OCI-LY7 (cell line): ENCODE results near the gene LPIN1. TPM values are rescaled to one million over a fixed set of nuclear protein-coding genes. Genes with fewer than 3 reads are reported as not detected.

Experiments used
- BruUV-seq: library from RNA; stranded (reverse); fragments of 400-500 nt; replicated peaks from 2 replicates; lab custom pipeline; 2021; lab: Mats Ljungman, UMichigan
- CTCF ChIA-PET: fragments of 300-600 bp; sonication (Branson Sonifier 250); formaldehyde crosslinking; loops from one replicate; lab custom pipeline; 2022; ENCODE audit warnings: antibody characterized with exemption; ENCODE audit not compliant: unreplicated experiment; lab: Charles Lee
- POLR2A ChIA-PET: fragments of 300-600 bp; sonication (Branson Sonifier 250); formaldehyde crosslinking; loops from one replicate; lab custom pipeline; 2022; ENCODE audit warnings: antibody characterized with exemption; lab: Charles Lee
- DNase-seq: peaks from one replicate; pipeline ENCODE4 v3.0.0-alpha.2; 2015; ENCODE audit warnings: low spot score
- H2AFZ ChIP-seq: fragments of 200-600 bp; sonication (generic), shearing (Covaris generic); 2 replicates; pipeline ENCODE4 v1.6.1; 2014; ENCODE audit warnings: mild to moderate bottlenecking, antibody characterized with exemption, low read length, moderate library complexity
- H3K27ac ChIP-seq: fragments of 200-600 bp; sonication (generic); 2 replicates; pipeline ENCODE4 v1.5.1; 2014; ENCODE audit warnings: mixed run types, low read depth, mild to moderate bottlenecking, moderate library complexity, low read length, inconsistent platforms; ENCODE audit not compliant: poor library complexity, severe bottlenecking
- H3K36me3 ChIP-seq: fragments of 200-600 bp; sonication (generic); 2 replicates; pipeline ENCODE4 v1.6.1; 2014; ENCODE audit warnings: mild to moderate bottlenecking, antibody characterized with exemption, low read length, moderate library complexity, mixed read lengths; ENCODE audit not compliant: insufficient read depth
- H3K4me1 ChIP-seq: fragments of 200-600 bp; sonication (generic); 2 replicates; pipeline ENCODE4 v1.5.1; 2014; ENCODE audit warnings: mild to moderate bottlenecking, low read length; ENCODE audit not compliant: insufficient read depth, poor library complexity, severe bottlenecking
- H3K4me2 ChIP-seq: fragments of 200-600 bp; sonication (generic); 2 replicates; pipeline ENCODE4 v1.6.1; 2014; ENCODE audit warnings: mild to moderate bottlenecking, low read length
- H3K4me3 ChIP-seq: fragments of 200-600 bp; sonication (generic); 2 replicates; pipeline ENCODE4 v1.5.1; 2014; ENCODE audit warnings: mild to moderate bottlenecking, low read depth, low read length; ENCODE audit not compliant: poor library complexity, severe bottlenecking
- H3K79me2 ChIP-seq: fragments of 200-600 bp; sonication (generic); 2 replicates; pipeline ENCODE4 v1.6.1; 2016; ENCODE audit warnings: low read depth, mild to moderate bottlenecking, low read length, moderate library complexity, mixed read lengths; ENCODE audit not compliant: insufficient read depth
- H3K9me2 ChIP-seq: fragments of 200-600 bp; sonication (generic); 2 replicates; pipeline ENCODE4 v1.6.1; 2016; ENCODE audit warnings: mild to moderate bottlenecking, low read length, mixed read lengths; ENCODE audit not compliant: insufficient read depth
- H3K9me3 ChIP-seq: fragments of 200-600 bp; sonication (generic); 2 replicates; pipeline ENCODE4 v1.6.1; 2014; ENCODE audit warnings: mild to moderate bottlenecking, mixed run types, low read length, mixed read lengths
- H4K20me1 ChIP-seq: fragments of 200-600 bp; sonication (generic); 2 replicates; pipeline ENCODE4 v1.6.1; 2014; ENCODE audit warnings: mild to moderate bottlenecking, antibody characterized with exemption, low read length, moderate library complexity, mixed read lengths; ENCODE audit not compliant: insufficient read depth
- EZH2phosphoT487 ChIP-seq: fragments of 200-600 bp; sonication (generic); IDR thresholded peaks from 2 replicates; pipeline ENCODE4 v1.6.1; 2018; ENCODE audit warnings: low read depth, borderline replicate concordance, mild to moderate bottlenecking, mixed run types, antibody characterized with exemption, low read length, moderate library complexity, mixed read lengths
- intact Hi-C: fragments of 100-400 bp; cut with micrococcal nuclease; formaldehyde crosslinking; loops from one replicate; pipeline ENCODE4 v1.10.0; 2022; ENCODE audit not compliant: unreplicated experiment
- total RNA-seq, 2 experiments: library from RNA; depleted of rRNA in 1 of 2; stranded (reverse); fragments of >200 nt in 1 of 2; shearing (Covaris generic) in 1 of 2; gene quantifications; 2 replicates each; pipeline ENCODE4 v1.2.3, GENCODE V29; 2014 to 2022
- TF ChIP-seq, protein P1 (sequence below): fragments of 200-600 bp; sonication (generic); conservative IDR thresholded peaks from 2 replicates; pipeline ENCODE4 v1.5.1; 2014; ENCODE audit warnings: mild to moderate bottlenecking, antibody characterized with exemption, low read length, moderate library complexity, mixed read lengths

LPIN1 gene
- total RNA-seq, 2 experiments from 2014 or later: 56.9 to 70.2 TPM

DNA sequence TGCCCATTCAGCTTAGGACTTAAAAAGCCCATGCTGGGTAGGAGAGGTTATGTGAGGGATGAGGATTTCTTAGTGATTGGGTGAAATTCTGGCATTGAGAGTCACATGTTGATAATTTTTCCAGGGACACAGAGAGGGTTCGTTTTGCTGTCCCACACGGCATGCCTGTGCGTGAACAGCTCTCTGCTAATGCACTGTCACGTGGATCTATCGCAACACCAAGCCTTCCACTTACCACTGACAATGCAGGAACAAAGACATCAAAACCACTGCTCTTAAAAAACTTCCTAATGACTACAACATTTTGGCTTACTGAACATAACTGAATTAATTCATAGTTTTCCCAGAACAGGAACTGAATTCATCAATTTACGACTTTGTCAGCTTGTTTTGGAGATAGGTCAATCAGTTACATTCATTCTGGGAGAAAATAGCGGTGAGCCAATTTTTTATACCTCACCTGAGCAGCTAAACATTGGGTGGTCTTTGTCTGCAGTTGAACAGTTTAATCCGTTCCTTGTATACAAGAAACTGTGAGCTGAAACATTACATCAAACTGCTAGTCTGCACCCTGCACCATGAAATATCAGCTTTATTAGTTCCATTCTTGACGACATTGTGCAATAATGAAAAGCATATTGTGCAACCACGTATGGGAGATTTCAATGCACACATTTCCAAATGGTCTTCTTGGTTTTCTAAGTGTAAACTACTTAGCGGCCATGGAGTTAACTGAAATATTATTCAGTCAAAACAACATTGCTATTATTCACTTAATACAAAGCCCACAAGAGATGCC is 127.1 kb downstream of the LPIN1 start:
- H3K9me3 ChIP-seq: no peaks in the 10 kb centered on the region
- intact Hi-C loops: no loop called here
- H3K36me3 ChIP-seq: no peaks in the 10 kb centered on the region
- TF ChIP-seq EZH2phosphoT487: no peak
- TF ChIP-seq, protein P1, sequence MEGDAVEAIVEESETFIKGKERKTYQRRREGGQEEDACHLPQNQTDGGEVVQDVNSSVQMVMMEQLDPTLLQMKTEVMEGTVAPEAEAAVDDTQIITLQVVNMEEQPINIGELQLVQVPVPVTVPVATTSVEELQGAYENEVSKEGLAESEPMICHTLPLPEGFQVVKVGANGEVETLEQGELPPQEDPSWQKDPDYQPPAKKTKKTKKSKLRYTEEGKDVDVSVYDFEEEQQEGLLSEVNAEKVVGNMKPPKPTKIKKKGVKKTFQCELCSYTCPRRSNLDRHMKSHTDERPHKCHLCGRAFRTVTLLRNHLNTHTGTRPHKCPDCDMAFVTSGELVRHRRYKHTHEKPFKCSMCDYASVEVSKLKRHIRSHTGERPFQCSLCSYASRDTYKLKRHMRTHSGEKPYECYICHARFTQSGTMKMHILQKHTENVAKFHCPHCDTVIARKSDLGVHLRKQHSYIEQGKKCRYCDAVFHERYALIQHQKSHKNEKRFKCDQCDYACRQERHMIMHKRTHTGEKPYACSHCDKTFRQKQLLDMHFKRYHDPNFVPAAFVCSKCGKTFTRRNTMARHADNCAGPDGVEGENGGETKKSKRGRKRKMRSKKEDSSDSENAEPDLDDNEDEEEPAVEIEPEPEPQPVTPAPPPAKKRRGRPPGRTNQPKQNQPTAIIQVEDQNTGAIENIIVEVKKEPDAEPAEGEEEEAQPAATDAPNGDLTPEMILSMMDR: no peak
- no peak overlapping the region for H3K4me2 ChIP-seq
- no peaks in the 10 kb centered on the region for H3K79me2 ChIP-seq
- BruUV-seq: no TSS peak
- H3K4me1 ChIP-seq: no peaks in the 10 kb centered on the region
- no peaks in the 10 kb centered on the region for H3K9me2 ChIP-seq
- H2AFZ ChIP-seq: no peak overlapping the region
- ChIA-PET CTCF (interaction anchor here (1.5 kb wide), 1 partner anchor 153 kb away, joined by 3 read pairs; no protein-coding TSS in a partner anchor), POLR2A (interaction anchor here (1.0 to 2.0 kb wide), 2 partner anchors 8 to 11 kb away, joined by 4 to 5 read pairs; no protein-coding TSS in a partner anchor)
- no peak overlapping the region for H3K4me3 ChIP-seq
- H3K27ac ChIP-seq: no peak overlapping the region
- no peaks in the 10 kb centered on the region for H4K20me1 ChIP-seq
- no peak for DNase-seq

DNA sequence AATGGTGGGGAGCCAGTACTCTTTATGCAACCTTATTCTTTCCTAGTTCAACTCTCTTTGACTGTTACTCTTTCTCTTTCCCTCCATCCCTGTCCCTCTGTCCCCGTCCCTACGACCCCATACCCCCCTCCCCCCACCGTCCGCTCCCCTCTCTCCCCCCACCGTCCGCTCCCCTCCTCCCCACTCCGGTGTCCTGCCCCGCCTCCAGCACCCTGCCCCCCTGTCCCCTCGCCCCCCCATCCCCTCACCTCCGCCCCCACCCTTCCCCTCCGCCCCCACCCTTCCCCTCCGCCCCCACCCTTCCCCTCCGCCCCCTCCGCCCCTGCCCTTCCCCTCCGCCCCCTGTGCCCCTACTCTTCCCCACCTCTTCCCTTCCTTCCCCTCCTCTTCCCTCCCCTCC is 128.4 kb downstream of the LPIN1 start:
- no peaks in the 10 kb centered on the region for H4K20me1 ChIP-seq
- H3K4me3 ChIP-seq: no peak overlapping the region
- H2AFZ ChIP-seq: no peak overlapping the region
- ChIA-PET POLR2A (no interaction called here), CTCF (no interaction called here)
- no peak for DNase-seq
- H3K4me2 ChIP-seq: no peak overlapping the region
- H3K36me3 ChIP-seq: no peaks in the 10 kb centered on the region
- BruUV-seq: no TSS peak
- H3K4me1 ChIP-seq: peaks cover 7% of the 10 kb centered on the region
- H3K79me2 ChIP-seq: no peaks in the 10 kb centered on the region
- H3K27ac ChIP-seq: no peak overlapping the region
- TF ChIP-seq, protein P1: no peak
- TF ChIP-seq EZH2phosphoT487: no peak
- no peaks in the 10 kb centered on the region for H3K9me2 ChIP-seq
- intact Hi-C loops: no loop called here
- H3K9me3 ChIP-seq: no peaks in the 10 kb centered on the region

DNA sequence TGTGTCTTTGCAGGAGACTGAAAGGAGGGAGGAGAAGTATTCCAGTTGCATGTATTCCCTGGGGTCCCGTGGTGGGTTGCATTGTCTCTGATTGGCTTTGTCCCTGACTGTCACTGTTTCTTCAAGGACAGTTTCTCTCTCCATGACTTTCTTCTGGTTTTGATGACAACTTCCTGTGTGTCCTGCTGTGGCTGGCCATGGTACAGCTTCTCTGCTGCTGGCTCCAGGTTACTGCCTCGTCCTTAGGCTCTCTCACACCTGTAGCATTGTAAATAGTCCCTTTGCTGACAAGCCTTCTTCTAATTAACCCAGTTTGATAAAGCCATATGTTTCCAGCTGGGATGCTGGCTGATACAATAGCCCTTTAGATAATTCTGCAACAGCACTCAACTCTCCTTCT is 129.0 kb downstream of the LPIN1 start:
- no peaks in the 10 kb centered on the region for H3K79me2 ChIP-seq
- no peak overlapping the region for H3K27ac ChIP-seq
- H4K20me1 ChIP-seq: no peaks in the 10 kb centered on the region
- intact Hi-C loops: no loop called here
- POLR2A ChIA-PET: no interaction called here
- CTCF ChIA-PET: no interaction called here
- no TSS peak for BruUV-seq
- no peak overlapping the region for H2AFZ ChIP-seq
- H3K9me2 ChIP-seq: no peaks in the 10 kb centered on the region
- TF ChIP-seq, protein P1: no peak
- no peak for TF ChIP-seq EZH2phosphoT487
- H3K4me3 ChIP-seq: no peak overlapping the region
- no peaks in the 10 kb centered on the region for H3K36me3 ChIP-seq
- no peak for DNase-seq
- H3K9me3 ChIP-seq: no peaks in the 10 kb centered on the region
- no peak overlapping the region for H3K4me2 ChIP-seq
- peaks cover 11% of the 10 kb centered on the region for H3K4me1 ChIP-seq
